ENCODE results near the gene CTPS2.

The CTPS2 gene

DNA sequence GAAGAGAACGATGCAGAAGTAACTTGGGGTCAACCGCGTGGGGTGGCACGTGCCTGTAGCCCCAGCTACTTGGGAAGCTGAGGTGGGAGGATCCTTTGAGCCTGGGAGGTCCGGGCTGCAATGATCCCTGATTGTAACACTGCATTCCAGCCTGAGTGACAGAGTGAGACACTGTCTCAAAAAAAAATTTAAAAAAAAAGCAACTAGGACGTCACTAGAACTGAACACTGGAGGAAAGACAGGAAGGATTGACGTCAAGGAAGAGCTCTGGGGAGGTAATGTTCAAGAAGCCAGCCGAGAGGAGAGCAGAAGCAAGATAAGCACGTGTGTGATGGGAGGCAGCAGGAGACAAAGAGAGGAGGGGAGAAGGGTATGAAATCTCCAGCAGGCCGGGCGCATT is 33.8 kb downstream of the CTPS2 start:
- TF ChIP-seq CTCF (IDR thresholded peaks at IDR 0.05) = no peak

DNA sequence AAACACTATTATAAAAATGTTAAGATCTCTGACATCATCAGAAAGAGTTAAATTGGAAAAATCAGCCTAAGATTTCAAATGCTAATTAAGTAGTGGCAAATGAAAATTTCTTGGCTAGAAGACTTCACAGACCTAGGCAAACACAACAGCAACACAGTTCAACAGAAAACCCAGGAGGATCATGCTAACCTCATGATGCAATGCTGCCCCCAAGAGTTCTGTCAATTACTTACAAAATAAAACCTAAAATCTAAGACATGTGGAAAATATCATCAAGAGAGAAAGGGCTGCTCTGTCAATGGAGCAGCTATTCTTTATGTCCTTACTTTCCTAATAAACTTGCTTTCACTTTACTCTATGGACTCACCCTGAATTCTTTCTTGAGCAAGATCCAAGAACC is 41.5 kb downstream of the CTPS2 start:
- peak; percentile 39; the same call in 1 of the 2 replicates for TF ChIP-seq CTCF (IDR thresholded peaks at IDR 0.05)

DNA sequence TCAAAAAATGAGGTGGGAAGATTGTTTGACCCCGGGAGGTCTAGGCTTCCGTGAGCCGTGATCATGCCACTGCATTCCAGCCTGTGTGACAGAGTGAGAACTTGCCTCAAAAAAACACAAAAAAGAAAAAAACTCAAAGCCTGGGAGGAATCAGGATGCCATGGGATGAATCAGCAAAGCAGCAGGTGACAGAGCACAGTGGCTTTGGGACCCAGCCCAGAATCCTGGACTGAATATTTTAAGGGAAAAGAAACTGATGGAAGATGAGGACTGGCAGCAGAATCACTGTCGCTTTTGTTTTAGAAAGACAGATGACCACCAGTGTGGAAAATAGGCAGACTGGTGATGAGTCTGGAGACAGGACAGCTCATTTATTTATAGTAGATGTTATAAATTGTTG is 45.9 kb downstream of the CTPS2 start:
- TF ChIP-seq CTCF (IDR thresholded peaks at IDR 0.05) = no peak

DNA sequence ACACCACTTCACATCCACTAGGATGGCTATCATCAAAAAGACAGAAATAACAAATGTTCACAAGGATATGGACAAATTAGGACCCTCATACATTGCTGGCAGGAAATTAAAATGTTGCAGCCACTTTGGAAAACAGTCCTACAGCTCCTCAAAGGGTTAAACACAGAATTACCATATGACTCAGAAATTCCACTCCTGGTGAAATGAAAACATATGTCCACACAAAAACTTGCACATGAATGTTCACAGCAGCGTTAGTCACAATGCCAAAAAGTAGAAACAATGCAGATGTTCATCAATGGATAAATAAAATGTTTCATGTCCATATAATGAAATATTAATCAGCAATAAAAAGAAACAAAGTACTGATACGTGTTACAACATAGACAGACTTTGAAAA is 47.4 kb downstream of the CTPS2 start:
- TF ChIP-seq CTCF (IDR thresholded peaks at IDR 0.05) = no peak

DNA sequence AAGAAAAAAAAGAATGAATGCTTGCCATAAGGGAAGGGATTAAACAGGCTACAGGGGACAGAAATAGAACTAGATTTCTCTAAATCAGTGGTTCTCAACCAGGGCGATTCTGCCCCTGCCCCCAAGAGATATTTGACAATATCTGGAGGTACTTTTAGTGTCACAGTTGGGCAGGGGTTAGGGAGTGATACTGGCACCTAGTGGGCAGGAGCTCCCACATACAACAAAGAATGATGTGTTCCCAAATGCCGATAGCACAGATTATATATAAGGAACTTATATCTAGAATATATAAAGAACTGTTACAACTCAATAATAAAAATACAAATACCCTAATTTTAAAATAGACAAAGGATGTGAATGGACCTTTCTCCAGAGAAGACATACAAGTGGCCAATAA is 47.8 kb downstream of the CTPS2 start:
- TF ChIP-seq CTCF (IDR thresholded peaks at IDR 0.05) = no peak; the same call in 1 of the 2 replicates

DNA sequence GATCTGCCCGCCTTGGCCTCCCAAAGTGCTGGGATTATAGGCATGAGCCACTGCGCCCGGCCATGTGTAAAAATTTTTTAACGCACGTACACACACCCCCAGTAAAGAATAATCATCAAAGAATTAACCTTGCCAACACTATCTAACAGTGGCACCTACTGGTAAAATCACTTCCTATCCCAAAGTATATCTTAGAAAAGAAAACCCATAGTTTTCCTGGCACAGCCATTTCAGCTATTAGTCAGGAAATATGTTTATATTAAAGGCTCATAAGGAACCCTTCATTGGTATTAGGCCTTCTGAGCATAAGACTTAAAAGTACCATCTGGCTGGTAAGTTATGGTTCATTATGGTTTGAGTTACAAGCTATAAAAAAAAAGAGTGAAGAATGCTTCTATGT is 48.4 kb downstream of the CTPS2 start:
- no peak for TF ChIP-seq CTCF (IDR thresholded peaks at IDR 0.05)

GRCh38 chrX:16662402-16662801 is 50.1 kb downstream of the CTPS2 start:
- no peak for TF ChIP-seq CTCF (IDR thresholded peaks at IDR 0.05)

DNA sequence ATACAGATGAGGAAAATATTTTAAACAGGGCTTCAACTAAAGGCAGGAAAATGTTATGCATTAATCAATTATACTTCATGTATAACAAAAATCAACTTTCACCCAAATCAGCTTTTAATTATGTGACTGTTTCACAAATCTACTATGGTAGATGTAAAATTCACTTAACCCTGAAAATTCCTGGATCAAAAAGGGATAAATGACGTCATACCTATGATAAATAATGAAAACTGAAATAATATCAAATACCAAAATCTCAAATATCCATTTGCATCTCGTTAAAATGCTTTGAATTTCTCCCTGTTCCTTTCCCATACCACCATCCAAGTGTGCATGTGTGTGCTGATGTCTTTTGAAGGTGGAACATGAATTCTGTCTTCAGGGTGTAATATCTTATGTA is 51.0 kb downstream of the CTPS2 start:
- no peak for TF ChIP-seq CTCF (IDR thresholded peaks at IDR 0.05)
